Measurements from ENCODE around the gene EPHB2.

EPHB2 gene

DNA sequence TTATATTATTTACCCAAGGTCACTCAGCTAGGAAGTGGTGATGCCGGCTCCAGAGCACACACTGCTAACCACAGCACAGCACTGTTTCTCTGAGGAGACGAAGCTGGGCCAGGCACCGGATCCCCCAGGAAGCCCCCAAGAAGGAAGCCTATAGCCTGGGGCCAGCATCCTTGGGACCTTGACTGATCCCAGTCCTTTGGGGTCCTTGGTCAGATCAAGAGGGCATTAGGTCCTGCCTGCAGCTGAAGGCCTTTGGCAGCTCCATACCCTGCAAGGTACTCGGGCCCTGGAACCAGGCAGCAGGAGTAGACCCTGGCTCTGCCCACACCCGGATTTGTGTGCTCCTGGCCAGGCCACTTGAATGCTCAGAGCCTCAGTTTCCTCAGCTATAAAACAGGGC, 134.0 kb downstream of the EPHB2 start:
- no peak overlapping the region for H3K4me3 ChIP-seq (ENCODE audit: low read depth, low read length)
- TF ChIP-seq POLR2A (IDR thresholded peaks at IDR 0.05; ENCODE audit: extremely low read depth, insufficient read length) (no peak), MYC (IDR thresholded peaks at IDR 0.05; ENCODE audit: low read depth, low read length) (no peak)
- TF ChIP-seq, protein P1, sequence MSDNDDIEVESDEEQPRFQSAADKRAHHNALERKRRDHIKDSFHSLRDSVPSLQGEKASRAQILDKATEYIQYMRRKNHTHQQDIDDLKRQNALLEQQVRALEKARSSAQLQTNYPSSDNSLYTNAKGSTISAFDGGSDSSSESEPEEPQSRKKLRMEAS (IDR thresholded peaks at IDR 0.05; ENCODE audit: low read depth, low read length), result no peak
- TF ChIP-seq, protein P2, sequence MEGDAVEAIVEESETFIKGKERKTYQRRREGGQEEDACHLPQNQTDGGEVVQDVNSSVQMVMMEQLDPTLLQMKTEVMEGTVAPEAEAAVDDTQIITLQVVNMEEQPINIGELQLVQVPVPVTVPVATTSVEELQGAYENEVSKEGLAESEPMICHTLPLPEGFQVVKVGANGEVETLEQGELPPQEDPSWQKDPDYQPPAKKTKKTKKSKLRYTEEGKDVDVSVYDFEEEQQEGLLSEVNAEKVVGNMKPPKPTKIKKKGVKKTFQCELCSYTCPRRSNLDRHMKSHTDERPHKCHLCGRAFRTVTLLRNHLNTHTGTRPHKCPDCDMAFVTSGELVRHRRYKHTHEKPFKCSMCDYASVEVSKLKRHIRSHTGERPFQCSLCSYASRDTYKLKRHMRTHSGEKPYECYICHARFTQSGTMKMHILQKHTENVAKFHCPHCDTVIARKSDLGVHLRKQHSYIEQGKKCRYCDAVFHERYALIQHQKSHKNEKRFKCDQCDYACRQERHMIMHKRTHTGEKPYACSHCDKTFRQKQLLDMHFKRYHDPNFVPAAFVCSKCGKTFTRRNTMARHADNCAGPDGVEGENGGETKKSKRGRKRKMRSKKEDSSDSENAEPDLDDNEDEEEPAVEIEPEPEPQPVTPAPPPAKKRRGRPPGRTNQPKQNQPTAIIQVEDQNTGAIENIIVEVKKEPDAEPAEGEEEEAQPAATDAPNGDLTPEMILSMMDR (IDR thresholded peaks at IDR 0.05; ENCODE audit: low read depth, low read length), result no peak
- DNase-seq (ENCODE audit: low read depth), result no peak

DNA sequence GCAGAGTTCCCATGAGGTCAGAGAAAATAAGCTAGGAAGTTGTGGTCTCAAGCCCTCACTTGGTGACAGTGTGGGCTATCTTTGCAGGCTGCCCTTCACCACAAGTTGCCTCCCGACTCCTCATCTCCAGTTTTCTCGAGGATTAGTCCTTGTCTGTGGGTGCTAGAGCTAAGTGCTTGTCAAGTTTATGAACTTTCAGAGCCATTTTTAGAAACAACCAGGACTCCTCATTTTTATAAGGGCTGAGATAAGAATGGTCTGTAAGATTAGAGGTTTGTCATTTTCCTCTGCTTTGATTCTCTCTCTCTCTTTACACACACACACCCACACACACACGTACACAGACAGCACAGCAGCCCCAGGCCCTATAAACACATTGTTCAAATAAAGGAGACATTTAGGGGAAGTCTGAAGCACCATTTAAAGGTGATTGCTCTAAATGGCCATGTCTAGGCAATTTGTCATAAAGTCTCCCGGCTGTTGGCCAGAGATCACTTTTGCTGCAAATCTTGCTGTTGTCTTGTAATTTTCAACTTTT, 134.8 kb downstream of the EPHB2 start:
- TF ChIP-seq POLR2A (IDR thresholded peaks at IDR 0.05; ENCODE audit: extremely low read depth, insufficient read length) (no peak), MYC (IDR thresholded peaks at IDR 0.05; ENCODE audit: low read depth, low read length) (no peak)
- TF ChIP-seq, protein P1 (IDR thresholded peaks at IDR 0.05; ENCODE audit: low read depth, low read length), result no peak
- TF ChIP-seq, protein P2 (IDR thresholded peaks at IDR 0.05; ENCODE audit: low read depth, low read length), result no peak
- no peak for DNase-seq (ENCODE audit: low read depth)
- no peak overlapping the region for H3K4me3 ChIP-seq (ENCODE audit: low read depth, low read length)

DNA sequence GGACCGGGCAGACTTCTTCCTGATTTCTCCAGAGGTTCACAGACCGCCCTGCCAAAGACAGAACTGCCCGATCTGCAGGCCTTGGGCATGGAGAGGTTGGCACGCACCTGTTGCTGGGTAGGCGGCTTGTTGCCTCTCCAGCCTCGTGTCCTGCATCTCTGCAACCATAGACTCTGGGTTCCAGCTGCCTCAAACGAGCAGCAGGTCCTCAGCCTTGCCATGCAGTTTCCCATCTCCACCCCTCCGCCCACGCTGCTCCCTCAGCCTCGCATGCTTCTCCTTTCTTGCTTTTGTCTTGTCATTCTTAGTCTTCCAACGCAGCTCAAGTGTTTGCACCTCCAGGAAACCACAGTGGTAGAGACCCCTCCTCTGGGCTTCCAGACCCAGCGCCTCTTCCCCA, 135.8 kb downstream of the EPHB2 start:
- TF ChIP-seq, protein P1 (IDR thresholded peaks at IDR 0.05; ENCODE audit: low read depth, low read length), result 0 out of 2 replicates have a peak, but pooled peaks have one; percentile 15
- TF ChIP-seq POLR2A (IDR thresholded peaks at IDR 0.05; ENCODE audit: extremely low read depth, insufficient read length), result no peak
- TF ChIP-seq, protein P2 (IDR thresholded peaks at IDR 0.05; ENCODE audit: low read depth, low read length), result no peak
- no peak for TF ChIP-seq MYC (IDR thresholded peaks at IDR 0.05; ENCODE audit: low read depth, low read length)
- H3K4me3 ChIP-seq (ENCODE audit: low read depth, low read length), result no peak overlapping the region

DNA sequence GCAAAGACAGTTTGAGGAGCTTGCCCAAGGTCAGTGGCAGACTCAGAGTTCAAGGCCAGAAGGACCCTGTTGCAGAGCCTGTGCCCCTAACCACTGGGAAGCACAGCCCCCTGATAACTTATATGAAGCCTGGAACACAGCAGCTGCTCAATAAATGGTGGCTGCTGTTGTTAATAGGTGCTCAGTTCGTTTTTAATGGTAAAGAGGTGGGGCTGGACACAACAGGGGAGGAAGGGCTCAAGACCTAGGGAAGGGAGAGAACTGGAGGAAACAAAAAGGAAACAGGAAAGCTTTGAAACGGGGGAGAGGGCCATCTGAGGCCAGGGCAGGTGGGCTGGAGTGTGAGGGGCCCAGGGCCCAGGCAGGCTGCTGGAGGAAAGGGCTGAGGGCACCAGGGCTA, 136.6 kb downstream of the EPHB2 start:
- TF ChIP-seq POLR2A (IDR thresholded peaks at IDR 0.05; ENCODE audit: extremely low read depth, insufficient read length), result no peak
- no peak for TF ChIP-seq MYC (IDR thresholded peaks at IDR 0.05; ENCODE audit: low read depth, low read length)
- TF ChIP-seq, protein P1 (IDR thresholded peaks at IDR 0.05; ENCODE audit: low read depth, low read length), result no peak
- TF ChIP-seq, protein P2 (IDR thresholded peaks at IDR 0.05; ENCODE audit: low read depth, low read length), result no peak
- no peak overlapping the region for H3K4me3 ChIP-seq (ENCODE audit: low read depth, low read length)
- DNase-seq (ENCODE audit: low read depth), result no peak

More for the DNA sequence above, 135.8 kb downstream of the EPHB2 start:
- peak; percentile 43 for DNase-seq (ENCODE audit: low read depth)

DNA sequence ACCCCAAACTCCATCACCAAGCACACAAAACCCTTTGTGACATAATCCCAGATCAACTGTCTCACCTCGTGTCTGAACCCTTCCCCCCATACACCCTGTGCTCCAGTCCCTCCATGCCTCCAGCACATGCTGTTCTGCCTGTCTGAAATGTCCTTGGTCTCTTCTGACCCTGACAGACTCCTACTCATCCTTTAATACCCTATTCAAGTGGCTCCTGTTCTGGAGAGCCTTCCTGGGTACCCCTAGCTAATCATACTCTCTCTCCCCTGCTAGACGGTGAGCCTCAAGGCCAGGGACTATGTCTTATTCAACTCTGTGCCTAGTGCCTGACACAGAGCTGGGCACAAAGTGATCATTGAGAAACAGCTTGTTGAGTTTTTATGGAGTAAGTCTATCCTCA, 137.1 kb downstream of the EPHB2 start:
- no peak for TF ChIP-seq MYC (IDR thresholded peaks at IDR 0.05; ENCODE audit: low read depth, low read length)
- no peak for TF ChIP-seq POLR2A (IDR thresholded peaks at IDR 0.05; ENCODE audit: extremely low read depth, insufficient read length)
- TF ChIP-seq, protein P1 (IDR thresholded peaks at IDR 0.05; ENCODE audit: low read depth, low read length), result no peak
- TF ChIP-seq, protein P2 (IDR thresholded peaks at IDR 0.05; ENCODE audit: low read depth, low read length), result no peak
- no peak for DNase-seq (ENCODE audit: low read depth)
- H3K4me3 ChIP-seq (ENCODE audit: low read depth, low read length), result no peak overlapping the region
